ENCODE measurements around the gene PIP5KL1.

Gene PIP5KL1

DNA sequence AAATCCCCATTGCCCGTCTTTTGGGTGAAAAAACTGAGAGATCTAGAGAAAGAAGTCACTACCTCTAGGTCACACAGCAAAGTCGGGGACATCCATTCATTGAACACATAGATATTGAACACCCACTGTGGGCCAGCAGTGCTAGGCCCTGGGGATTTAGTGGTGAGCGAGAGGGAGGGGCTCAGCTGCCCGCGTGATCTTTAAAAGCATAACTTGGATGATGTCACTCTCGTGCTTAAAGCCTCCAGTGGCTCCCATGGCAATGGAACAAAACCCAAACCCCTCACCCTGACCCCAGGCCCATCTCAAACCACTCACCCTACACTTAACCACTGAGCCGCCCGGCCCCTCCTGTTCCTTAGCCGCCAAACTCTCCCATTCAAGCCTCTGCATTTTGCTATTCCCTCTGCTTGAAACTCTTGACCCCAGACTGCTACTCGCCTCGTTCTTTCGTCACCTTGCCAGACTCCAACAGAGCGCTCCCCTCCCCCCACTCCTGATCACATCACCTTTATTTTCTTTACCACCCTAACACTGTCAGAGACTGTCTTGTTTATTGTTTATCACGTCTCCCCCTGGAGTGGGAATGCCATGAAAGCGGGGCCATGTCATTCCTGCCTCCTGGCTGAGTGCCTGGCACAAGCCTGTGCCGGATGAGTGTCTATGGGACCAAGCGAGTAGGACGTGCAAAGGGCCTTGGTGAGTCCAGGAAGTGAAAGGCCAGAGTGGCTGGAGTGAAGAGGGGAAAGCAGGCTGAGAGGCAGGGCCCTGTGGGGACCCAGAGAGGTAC lies 710 bp upstream of the PIP5KL1 start:
- Histone ChIP-seq H3K4me3 (peak overlapping the region; percentile 42 to 64), H3K27me3 (peaks cover 0 to 38% of the 10 kb centered on the region in 2 donors), H3K9me3 (no peaks in the 10 kb centered on the region), H3K36me3 (peaks cover 0 to 15% (median 8%) of the 10 kb centered on the region in 3 donors), H3K27ac (no peak overlapping the region), H3K4me1 (peaks cover 0 to 47% (median 41%) of the 10 kb centered on the region in 4 donors)
- DNase-seq, result no peak
- intact Hi-C loops (cut with DNase I; ENCODE audit: low total_unique reads), result no loop called here
- TF ChIP-seq, protein P1, sequence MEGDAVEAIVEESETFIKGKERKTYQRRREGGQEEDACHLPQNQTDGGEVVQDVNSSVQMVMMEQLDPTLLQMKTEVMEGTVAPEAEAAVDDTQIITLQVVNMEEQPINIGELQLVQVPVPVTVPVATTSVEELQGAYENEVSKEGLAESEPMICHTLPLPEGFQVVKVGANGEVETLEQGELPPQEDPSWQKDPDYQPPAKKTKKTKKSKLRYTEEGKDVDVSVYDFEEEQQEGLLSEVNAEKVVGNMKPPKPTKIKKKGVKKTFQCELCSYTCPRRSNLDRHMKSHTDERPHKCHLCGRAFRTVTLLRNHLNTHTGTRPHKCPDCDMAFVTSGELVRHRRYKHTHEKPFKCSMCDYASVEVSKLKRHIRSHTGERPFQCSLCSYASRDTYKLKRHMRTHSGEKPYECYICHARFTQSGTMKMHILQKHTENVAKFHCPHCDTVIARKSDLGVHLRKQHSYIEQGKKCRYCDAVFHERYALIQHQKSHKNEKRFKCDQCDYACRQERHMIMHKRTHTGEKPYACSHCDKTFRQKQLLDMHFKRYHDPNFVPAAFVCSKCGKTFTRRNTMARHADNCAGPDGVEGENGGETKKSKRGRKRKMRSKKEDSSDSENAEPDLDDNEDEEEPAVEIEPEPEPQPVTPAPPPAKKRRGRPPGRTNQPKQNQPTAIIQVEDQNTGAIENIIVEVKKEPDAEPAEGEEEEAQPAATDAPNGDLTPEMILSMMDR (IDR thresholded peaks at IDR 0.05), result no peak

DNA sequence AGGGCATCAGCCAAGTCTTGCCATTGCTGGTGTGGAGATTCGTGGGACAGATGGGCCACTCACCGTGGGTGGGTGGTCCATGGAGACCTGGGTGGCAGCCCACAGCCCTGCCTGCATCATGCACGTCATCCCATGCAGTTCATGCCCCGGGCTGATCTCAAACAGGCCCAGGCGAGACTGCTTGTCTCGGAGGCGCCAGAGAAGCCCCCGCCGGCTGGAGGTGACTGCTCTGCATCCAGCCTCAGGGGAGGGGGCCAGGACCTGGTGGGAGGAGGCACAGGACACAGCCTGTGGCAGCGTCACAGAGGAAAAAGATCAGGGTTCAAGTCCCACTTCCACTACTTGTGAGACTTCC lies 975 bp downstream of the PIP5KL1 start:
- DNase-seq, result no peak
- peaks cover 0 to 3% (median under 1%) of the 10 kb centered on the region in 3 donors for H3K36me3 ChIP-seq
- H3K9me3 ChIP-seq, result no peaks in the 10 kb centered on the region
- H3K4me3 ChIP-seq, result no peak overlapping the region
- TF ChIP-seq, protein P1 (IDR thresholded peaks at IDR 0.05), result no peak
- H3K27ac ChIP-seq, result no peak overlapping the region
- peaks cover 0 to 52% of the 10 kb centered on the region in 2 donors for H3K27me3 ChIP-seq
- intact Hi-C loops (cut with DNase I; ENCODE audit: low total_unique reads), result no loop called here
- peaks cover 0 to 38% (median 32%) of the 10 kb centered on the region in 4 donors for H3K4me1 ChIP-seq

DNA sequence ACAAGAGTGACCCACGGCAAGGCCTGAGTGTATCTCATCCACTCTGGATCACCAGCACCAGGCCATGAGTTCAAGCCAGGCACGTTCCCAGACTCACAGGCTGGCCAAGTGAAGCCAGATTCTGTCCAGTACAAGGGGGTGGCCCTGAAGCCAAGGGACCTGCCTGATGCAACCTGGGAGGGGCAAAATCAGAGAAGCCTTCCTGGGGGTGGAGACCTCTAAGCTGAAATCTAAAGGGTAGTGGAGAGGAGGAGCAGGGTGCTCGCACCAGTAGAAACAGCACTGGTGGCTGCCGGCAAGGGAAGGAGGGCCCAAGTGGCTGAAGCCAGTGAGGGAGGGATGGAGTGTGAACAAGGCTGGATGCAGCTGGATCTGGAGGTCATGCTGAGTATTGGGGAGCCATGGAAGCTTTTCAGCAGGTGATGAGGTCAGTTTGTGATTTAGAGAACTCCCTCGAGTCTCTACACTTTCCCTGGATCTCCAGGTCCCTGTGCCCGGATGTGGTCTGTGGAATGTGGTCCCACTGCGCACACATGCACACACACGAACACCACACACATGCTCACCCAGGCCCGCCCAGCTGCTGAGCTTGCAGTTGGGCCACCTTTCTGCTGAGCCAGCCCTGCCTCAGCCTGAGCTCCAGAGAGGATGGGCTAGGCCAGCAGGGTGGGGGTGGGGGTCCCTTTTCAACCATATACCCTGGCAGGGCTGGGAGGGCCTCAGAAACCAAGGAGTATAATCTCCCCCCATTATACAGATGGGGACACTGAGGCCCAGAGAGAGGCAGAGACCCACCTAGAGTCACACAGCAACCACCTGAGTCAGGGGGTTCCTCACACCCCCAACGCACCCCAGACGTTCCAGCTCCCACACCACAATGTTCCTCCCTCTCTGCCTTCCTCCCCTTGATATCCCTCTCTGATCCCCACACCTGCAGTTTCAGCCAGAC lies 1.6 kb downstream of the PIP5KL1 start:
- Histone ChIP-seq H3K9me3 (no peaks in the 10 kb centered on the region), H3K27ac (no peak overlapping the region), H3K27me3 (peaks cover 0 to 52% of the 10 kb centered on the region in 2 donors), H3K4me1 (peaks cover 0 to 38% (median 32%) of the 10 kb centered on the region in 4 donors), H3K4me3 (no peak overlapping the region), H3K36me3 (peaks cover 0 to 3% (median 0%) of the 10 kb centered on the region in 3 donors)
- intact Hi-C loops (cut with DNase I; ENCODE audit: low total_unique reads), result no loop called here
- DNase-seq, result no peak
- TF ChIP-seq, protein P1 (IDR thresholded peaks at IDR 0.05), result no peak

DNA sequence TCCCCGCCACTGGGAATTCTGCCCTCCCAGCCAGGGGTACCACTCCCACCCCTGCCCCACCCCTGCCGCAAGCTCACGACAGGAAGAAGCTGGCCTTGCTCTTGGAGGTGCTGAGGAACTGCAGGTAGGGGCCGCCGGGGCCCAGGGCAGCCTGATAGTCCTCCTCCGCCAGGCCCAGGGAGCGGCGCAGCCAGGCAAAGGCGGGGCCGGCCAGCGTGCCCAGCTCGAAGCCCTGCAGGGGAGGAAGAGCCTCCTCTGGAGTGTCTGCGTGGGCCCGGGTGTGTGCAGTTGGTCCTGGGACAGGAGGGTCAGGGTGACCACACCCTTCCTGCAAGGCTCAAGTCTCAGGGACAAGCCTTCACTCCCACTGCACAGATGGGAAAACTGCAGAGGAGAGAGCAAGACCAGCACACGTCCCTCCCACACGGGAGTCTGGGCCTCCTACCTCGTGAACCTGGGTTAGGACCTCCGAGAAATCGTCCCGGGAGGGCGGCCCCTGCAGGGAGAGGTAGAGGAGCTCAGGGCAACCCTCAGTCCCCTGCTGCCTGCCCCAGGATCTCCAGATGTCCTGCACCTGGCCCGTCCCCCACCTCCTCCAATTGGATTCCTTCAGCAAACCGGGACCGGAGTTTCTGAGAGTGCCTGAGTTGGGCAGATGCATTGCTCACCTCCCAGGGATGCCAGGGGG lies 2.4 kb downstream of the PIP5KL1 start:
- intact Hi-C loops (cut with DNase I; ENCODE audit: low total_unique reads), result loop anchor here (2.0 kb wide), 1 partner anchor 337 kb away; no protein-coding TSS in a partner anchor
- DNase-seq, result no peak
- Histone ChIP-seq H3K4me3 (no peak overlapping the region), H3K27ac (no peak overlapping the region), H3K9me3 (no peaks in the 10 kb centered on the region), H3K27me3 (peaks cover 0 to 52% of the 10 kb centered on the region in 2 donors), H3K4me1 (peaks cover 0 to 38% (median 32%) of the 10 kb centered on the region in 4 donors), H3K36me3 (no peaks in the 10 kb centered on the region)
- TF ChIP-seq, protein P1 (IDR thresholded peaks at IDR 0.05), result no peak
